CD4-positive, alpha-beta T cell treated with Interferon gamma for 1 hour (primary cell): ENCODE results near the gene WASHC2C.
"Not testable (repeated sequence)": the region's sequence is repeated elsewhere in the genome, so short reads cannot be mapped to it uniquely, and the experiment has no call there.

Source experiments
- DNase-seq: peaks from one replicate; pipeline ENCODE4 v3.0.0-alpha.2; 2020

The WASHC2C gene

GRCh38 chr10:45726703-45727420, at the start of gene WASHC2C:
TSS of gene WASHC2C (plus strand) at chr10:45727266. CDS start at chr10:45727318, 52 bp downstream.
- DNase-seq: peak; percentile 93

- DNase-seq: not testable (repeated sequence)
These were observed 48.6 kb upstream of the WASHC2C start for GRCh38 chr10:45678467-45678866.

- not testable (repeated sequence) for DNase-seq
These were observed 16.8 kb upstream of the WASHC2C start for GRCh38 chr10:45710200-45710796.

- not testable (repeated sequence) for DNase-seq
These were observed 15.8 kb upstream of the WASHC2C start for GRCh38 chr10:45711223-45711622.

- DNase-seq: not testable (repeated sequence)
These were observed 10.0 kb upstream of the WASHC2C start for GRCh38 chr10:45717053-45717452.

- not testable (repeated sequence) for DNase-seq
These were observed 9.4 kb upstream of the WASHC2C start for GRCh38 chr10:45717642-45718041.

- not testable (repeated sequence) for DNase-seq
These were observed 5.6 kb upstream of the WASHC2C start for GRCh38 chr10:45721503-45721902.

GRCh38 chr10:45723851-45724250, 3.2 kb upstream of the WASHC2C start:
- DNase-seq: not testable (repeated sequence)

GRCh38 chr10:45727421-45727965, 427 bp downstream of the WASHC2C start:
- DNase-seq: not testable (repeated sequence)

- not testable (repeated sequence) for DNase-seq
These were observed 7.4 kb downstream of the WASHC2C start for GRCh38 chr10:45734449-45734848.

- DNase-seq: not testable (repeated sequence)
These were observed 7.8 kb downstream of the WASHC2C start for GRCh38 chr10:45734867-45735266.

- DNase-seq: not testable (repeated sequence)
These were observed 14.5 kb downstream of the WASHC2C start for GRCh38 chr10:45741559-45741958.

GRCh38 chr10:45742014-45742413, 14.9 kb downstream of the WASHC2C start:
- not testable (repeated sequence) for DNase-seq

GRCh38 chr10:45751141-45751540, 24.1 kb downstream of the WASHC2C start:
- DNase-seq: not testable (repeated sequence)

- not testable (repeated sequence) for DNase-seq
These were observed 25.1 kb downstream of the WASHC2C start for GRCh38 chr10:45752210-45752609.

GRCh38 chr10:45753979-45754495, 27.0 kb downstream of the WASHC2C start:
- not testable (repeated sequence) for DNase-seq

- not testable (repeated sequence) for DNase-seq
These were observed 28.0 kb downstream of the WASHC2C start for GRCh38 chr10:45755083-45755482.

GRCh38 chr10:45756065-45756464, 29.0 kb downstream of the WASHC2C start:
- DNase-seq: not testable (repeated sequence)

GRCh38 chr10:45757661-45758396, 30.8 kb downstream of the WASHC2C start:
- DNase-seq: not testable (repeated sequence)

- not testable (repeated sequence) for DNase-seq
These were observed 34.6 kb downstream of the WASHC2C start for GRCh38 chr10:45761622-45762021.

- not testable (repeated sequence) for DNase-seq
These were observed 36.0 kb downstream of the WASHC2C start for GRCh38 chr10:45763037-45763436.

- not testable (repeated sequence) for DNase-seq
These were observed 41.3 kb downstream of the WASHC2C start for GRCh38 chr10:45768334-45768733.
